MCF 10A (cell line): ENCODE measurements around the gene USB1. TPM values are rescaled to one million over a fixed set of nuclear protein-coding genes. Genes with fewer than 3 reads are reported as not detected.

ENCODE experiments used
- BruUV-seq: library from RNA; stranded (reverse); fragments of 400-500 nt; replicated peaks from 2 replicates; lab custom pipeline; 2021; lab: Mats Ljungman, UMichigan
- CTCF ChIA-PET: fragments of 300-600 bp; sonication (Branson Sonifier 250); formaldehyde crosslinking; extraction: SDS; loops from one replicate; lab custom pipeline; 2021; ENCODE audit warnings: antibody characterized with exemption, inconsistent platforms; lab: Yijun Ruan, JAX
- POLR2A ChIA-PET: fragments of 300-600, 350-650 bp; sonication (Branson Sonifier 250); formaldehyde crosslinking; extraction: SDS; loops from one replicate; lab custom pipeline; 2020; ENCODE audit warnings: antibody characterized with exemption, inconsistent platforms; lab: Yijun Ruan, JAX
- DNase-seq: peaks from one replicate; pipeline ENCODE4 v3.0.0-alpha.2; 2018; ENCODE audit not compliant: unreplicated experiment
- H3K27ac Mint-ChIP-seq: one replicate; pipeline ENCODE4 v1.8.0; 2022; ENCODE audit warnings: mild to moderate bottlenecking, low read depth, mixed read lengths; ENCODE audit not compliant: unreplicated experiment
- H3K27me3 Mint-ChIP-seq: one replicate; pipeline ENCODE4 v1.8.0; 2022; ENCODE audit warnings: mixed read lengths; ENCODE audit not compliant: insufficient read depth, unreplicated experiment
- H3K36me3 Mint-ChIP-seq: one replicate; pipeline ENCODE4 v1.8.0; 2022; ENCODE audit warnings: mild to moderate bottlenecking, moderate library complexity, mixed read lengths; ENCODE audit not compliant: insufficient read depth, unreplicated experiment
- H3K4me1 Mint-ChIP-seq: one replicate; pipeline ENCODE4 v1.8.0; 2022; ENCODE audit warnings: mixed read lengths; ENCODE audit not compliant: insufficient read depth, unreplicated experiment
- H3K4me3 Mint-ChIP-seq: one replicate; pipeline ENCODE4 v1.8.0; 2022; ENCODE audit warnings: mild to moderate bottlenecking, moderate library complexity, mixed read lengths; ENCODE audit not compliant: unreplicated experiment
- H3K9me3 Mint-ChIP-seq: one replicate; pipeline ENCODE4 v1.8.0; 2022; ENCODE audit warnings: mixed read lengths; ENCODE audit not compliant: unreplicated experiment
- intact Hi-C: fragments of 100-400 bp; cut with micrococcal nuclease; formaldehyde crosslinking; loops from 2 replicates; pipeline ENCODE4 v1.14.1; 2022
- total RNA-seq: library from RNA; stranded (reverse); gene quantifications from 2 replicates; pipeline ENCODE4 v1.2.3, GENCODE V29; 2022
- TF ChIP-seq, protein P1 (sequence below): fragments of 200-600 bp; IDR thresholded peaks from one replicate; pipeline ENCODE4 v1.8.0; 2022; ENCODE audit warnings: antibody characterized with exemption, mild to moderate bottlenecking; ENCODE audit not compliant: unreplicated experiment

USB1 gene
- total RNA-seq, 1 experiment from 2014 or later: 49.2 TPM

DNA sequence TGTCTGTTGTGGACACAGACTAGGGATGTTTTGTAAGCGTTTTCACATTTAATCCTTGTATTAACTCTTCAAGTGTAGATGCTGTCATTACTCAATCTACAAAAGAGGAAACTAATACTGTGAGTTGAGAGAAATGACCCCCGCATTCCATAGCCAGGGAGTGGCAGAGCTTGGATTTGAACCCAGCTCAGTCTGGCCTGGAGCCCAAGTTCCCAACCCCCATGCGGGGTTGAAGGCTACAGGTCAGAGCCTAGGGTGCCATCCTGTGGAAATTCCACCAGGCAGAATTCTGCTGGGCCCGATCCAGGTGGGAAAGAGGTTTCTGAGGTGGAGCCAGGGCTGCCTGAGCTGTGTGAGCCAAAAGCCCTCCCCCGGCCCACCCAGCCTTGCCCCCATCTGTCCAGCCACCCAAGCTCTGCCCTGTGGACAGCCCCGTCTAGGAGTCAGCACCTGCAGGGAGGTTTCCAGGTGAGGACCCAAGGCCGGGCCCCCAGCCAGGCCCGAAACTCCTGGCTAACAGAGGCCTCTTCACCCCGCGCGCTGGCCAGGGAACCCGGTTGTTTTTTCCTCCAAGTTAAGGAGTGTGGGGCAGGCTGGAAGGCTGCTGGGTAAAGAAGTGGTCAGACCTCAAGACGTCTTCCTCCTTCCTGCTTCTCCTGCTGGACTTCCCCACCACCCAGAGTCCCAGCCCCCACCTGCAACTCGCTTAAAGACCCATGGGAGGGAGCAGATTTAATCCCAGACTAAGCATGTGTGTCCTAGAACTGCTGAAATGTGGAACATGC, 30.0 kb downstream of the USB1 start:
- intact Hi-C loops: loop anchor here (1.0 kb wide), 1 partner anchor 48 kb away; no protein-coding TSS in a partner anchor
- DNase-seq: no peak
- Mint-ChIP-seq H3K9me3 (no peaks in the 10 kb centered on the region), H3K27me3 (no peaks in the 10 kb centered on the region), H3K4me3 (no peak overlapping the region), H3K4me1 (no peaks in the 10 kb centered on the region), H3K36me3 (no peaks in the 10 kb centered on the region), H3K27ac (no peak overlapping the region)
- ChIA-PET CTCF (interaction anchor here (1.2 kb wide), 1 partner anchor 18 kb away, joined by 3 read pairs; no protein-coding TSS in a partner anchor), POLR2A (no interaction called here)
- BruUV-seq: no TSS peak
- TF ChIP-seq, protein P1, sequence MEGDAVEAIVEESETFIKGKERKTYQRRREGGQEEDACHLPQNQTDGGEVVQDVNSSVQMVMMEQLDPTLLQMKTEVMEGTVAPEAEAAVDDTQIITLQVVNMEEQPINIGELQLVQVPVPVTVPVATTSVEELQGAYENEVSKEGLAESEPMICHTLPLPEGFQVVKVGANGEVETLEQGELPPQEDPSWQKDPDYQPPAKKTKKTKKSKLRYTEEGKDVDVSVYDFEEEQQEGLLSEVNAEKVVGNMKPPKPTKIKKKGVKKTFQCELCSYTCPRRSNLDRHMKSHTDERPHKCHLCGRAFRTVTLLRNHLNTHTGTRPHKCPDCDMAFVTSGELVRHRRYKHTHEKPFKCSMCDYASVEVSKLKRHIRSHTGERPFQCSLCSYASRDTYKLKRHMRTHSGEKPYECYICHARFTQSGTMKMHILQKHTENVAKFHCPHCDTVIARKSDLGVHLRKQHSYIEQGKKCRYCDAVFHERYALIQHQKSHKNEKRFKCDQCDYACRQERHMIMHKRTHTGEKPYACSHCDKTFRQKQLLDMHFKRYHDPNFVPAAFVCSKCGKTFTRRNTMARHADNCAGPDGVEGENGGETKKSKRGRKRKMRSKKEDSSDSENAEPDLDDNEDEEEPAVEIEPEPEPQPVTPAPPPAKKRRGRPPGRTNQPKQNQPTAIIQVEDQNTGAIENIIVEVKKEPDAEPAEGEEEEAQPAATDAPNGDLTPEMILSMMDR: no peak

DNA sequence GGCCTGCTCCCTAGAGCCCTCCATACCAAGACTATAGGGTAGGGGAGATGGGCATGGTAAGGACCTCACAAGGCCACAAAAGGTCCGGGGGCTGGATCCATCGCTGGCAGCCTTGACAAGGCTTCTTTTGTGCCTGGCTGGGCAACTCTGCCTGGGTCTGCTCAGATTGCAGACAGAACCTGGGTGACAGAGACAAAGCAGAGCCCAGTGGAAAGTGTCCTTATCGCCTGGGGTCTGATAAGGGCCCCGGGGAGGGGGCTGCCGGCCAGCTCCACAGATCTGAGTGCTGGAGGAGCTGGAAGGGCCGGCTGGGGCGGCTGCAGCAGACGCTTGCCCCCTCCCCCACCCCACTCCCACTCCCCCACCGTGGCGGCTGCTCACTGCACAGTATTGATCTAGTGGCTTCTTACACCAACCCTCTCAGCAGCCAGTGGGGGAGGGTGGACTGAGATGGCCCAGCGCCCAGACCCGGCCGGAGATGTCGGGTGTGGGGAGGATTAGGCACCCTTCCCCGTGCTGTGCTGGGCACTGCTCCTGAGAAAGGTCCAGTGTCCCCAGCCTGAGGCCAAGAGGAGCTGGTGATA, 31.6 kb downstream of the USB1 start:
- Mint-ChIP-seq H3K9me3 (no peaks in the 10 kb centered on the region), H3K4me1 (no peaks in the 10 kb centered on the region), H3K36me3 (no peaks in the 10 kb centered on the region), H3K27me3 (no peaks in the 10 kb centered on the region), H3K27ac (no peak overlapping the region), H3K4me3 (no peak overlapping the region)
- BruUV-seq: no TSS peak
- intact Hi-C loops: no loop called here
- ChIA-PET POLR2A (no interaction called here), CTCF (interaction anchor here (0.5 to 2.1 kb wide), 4 partner anchors 9 to 575 kb away, joined by 3 to 9 read pairs (median 3); no protein-coding TSS in a partner anchor)
- TF ChIP-seq, protein P1: no peak
- DNase-seq: no peak

DNA sequence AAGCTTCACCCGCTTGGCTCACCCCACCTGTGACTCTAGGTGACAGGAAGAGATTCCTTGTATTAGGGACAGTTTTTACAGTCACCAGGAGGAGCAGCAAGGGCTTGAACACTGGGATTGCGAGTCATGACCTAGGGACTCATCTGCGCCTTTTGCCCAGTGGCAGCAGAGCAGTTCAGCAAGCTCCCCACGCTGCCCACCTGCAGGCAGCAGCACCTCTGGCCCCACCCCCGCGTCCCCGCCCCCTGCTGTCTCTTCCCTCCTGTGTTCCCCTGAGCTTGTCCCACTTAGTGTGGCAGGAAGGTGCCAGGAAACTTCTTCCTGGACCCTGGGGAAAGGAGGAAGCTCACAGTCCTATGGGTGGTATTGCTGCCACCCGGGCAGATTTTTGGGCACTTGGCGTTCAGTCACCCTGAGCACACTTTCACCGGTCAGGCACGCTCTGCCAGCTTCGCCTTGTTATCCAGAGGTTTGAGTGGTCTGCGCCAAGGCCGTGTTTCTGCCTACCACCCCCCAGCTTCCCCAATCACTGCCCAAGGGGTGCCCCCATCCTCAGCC, 33.0 kb downstream of the USB1 start:
- CTCF ChIA-PET: interaction anchor here (0.5 to 2.1 kb wide), 6 partner anchors 7 to 453 kb away, joined by 3 to 9 read pairs (median 3); no protein-coding TSS in a partner anchor
- no peaks in the 10 kb centered on the region for H3K9me3 Mint-ChIP-seq
- H3K27me3 Mint-ChIP-seq: no peaks in the 10 kb centered on the region
- TF ChIP-seq, protein P1: no peak
- no peaks in the 10 kb centered on the region for H3K36me3 Mint-ChIP-seq
- intact Hi-C loops: no loop called here
- H3K27ac Mint-ChIP-seq: no peak overlapping the region
- no peak for DNase-seq
- BruUV-seq: no TSS peak
- POLR2A ChIA-PET: no interaction called here
- H3K4me1 Mint-ChIP-seq: no peaks in the 10 kb centered on the region
- no peak overlapping the region for H3K4me3 Mint-ChIP-seq

DNA sequence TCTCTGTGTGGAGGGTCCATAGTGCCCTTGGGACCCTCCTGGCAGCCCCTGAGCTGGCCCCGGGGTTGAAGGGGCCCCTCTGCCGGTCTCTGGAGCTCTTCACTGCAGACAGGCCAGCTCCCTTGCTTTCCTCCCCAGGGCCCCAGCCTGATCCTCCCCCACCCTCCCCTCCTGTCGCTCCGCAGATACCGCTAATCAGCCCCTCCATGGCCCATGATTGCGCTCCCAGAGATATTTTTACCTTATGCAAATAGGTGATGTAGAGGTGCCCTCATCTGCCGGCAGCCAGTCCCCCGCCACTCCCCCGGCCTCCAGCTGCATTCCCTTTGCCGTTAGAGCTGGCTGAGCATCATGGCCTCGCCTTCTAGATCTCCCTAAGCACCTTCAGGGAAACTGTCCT, 33.6 kb downstream of the USB1 start:
- no peak for DNase-seq
- Mint-ChIP-seq H3K4me1 (no peaks in the 10 kb centered on the region), H3K27me3 (no peaks in the 10 kb centered on the region), H3K36me3 (no peaks in the 10 kb centered on the region), H3K4me3 (no peak overlapping the region), H3K27ac (no peak overlapping the region), H3K9me3 (no peaks in the 10 kb centered on the region)
- TF ChIP-seq, protein P1: no peak
- CTCF ChIA-PET: interaction anchor here (0.5 to 2.1 kb wide), 5 partner anchors 8 to 453 kb away, joined by 3 to 9 read pairs (median 3); no protein-coding TSS in a partner anchor
- BruUV-seq: no TSS peak
- intact Hi-C loops: no loop called here
- POLR2A ChIA-PET: interaction anchor here (0.6 kb wide), 1 partner anchor 93 kb away, joined by 3 read pairs; no protein-coding TSS in a partner anchor
